PFSK-1 (cell line): ENCODE results near the gene PIK3R6.

ENCODE experiments used
- FOXP2 ChIP-seq: optimal IDR thresholded peaks from 2 replicates; pipeline ENCODE3; 2011; ENCODE audit warnings: borderline replicate concordance, control low read depth, inconsistent platforms; ENCODE audit not compliant: insufficient read depth; ENCODE audit errors: extremely low read length, extremely low read depth
- POLR2AphosphoS5 ChIP-seq: IDR thresholded peaks from 2 replicates; pipeline ENCODE4 v1.6.1; 2012; ENCODE audit warnings: low read depth, mild to moderate bottlenecking, control low read depth, low read length, moderate library complexity
- REST ChIP-seq, 2 experiments: IDR thresholded peaks; 2 replicates each; pipeline versions ENCODE4 v1.6.1 to v1.8.0; 2011 to 2012; ENCODE audit warnings: low read depth in 2 of 2, low read length in 2 of 2, control low read depth in 1 of 2, inconsistent platforms in 1 of 2, mild to moderate bottlenecking in 1 of 2, moderate library complexity in 1 of 2; ENCODE audit not compliant: insufficient read depth in 1 of 2
- SIN3A ChIP-seq: IDR thresholded peaks from 2 replicates; pipeline ENCODE4 v1.6.1; 2012; ENCODE audit warnings: mild to moderate bottlenecking, low read length, moderate library complexity, borderline replicate concordance; ENCODE audit not compliant: insufficient read depth
- TAF1 ChIP-seq: IDR thresholded peaks from 2 replicates; pipeline ENCODE4 v1.6.1; 2012; ENCODE audit warnings: low read length, control low read depth, borderline replicate concordance; ENCODE audit not compliant: insufficient read depth

- TF ChIP-seq FOXP2 (no peak), TAF1 (no peak), SIN3A (no peak), POLR2AphosphoS5 (no peak), REST (IDR thresholded peaks at IDR 0.05; ENCODE audit: insufficient read depth in 1 of 2, low read depth in 2 of 2, low read length in 2 of 2) (no peak)
These were observed 3.7 kb upstream of the PIK3R6 start for GRCh38 chr17:8871081-8871581.
